HCT116 (cell line): Measurements from ENCODE around the gene ASCL5. TPM values are rescaled to one million over a fixed set of nuclear protein-coding genes. Genes with fewer than 3 reads are reported as not detected.

Source experiments
- ATAC-seq: fragments of 200-7000 bp; cut with Tn5 transposase; 2 replicates; pipeline ENCODE4 v1.9.1; 2020; ENCODE audit warnings: mild to moderate bottlenecking, moderate library complexity
- BruUV-seq: library from RNA; stranded (reverse); fragments of 400-500 nt; replicated peaks from 2 replicates; lab custom pipeline; 2021; lab: Mats Ljungman, UMichigan
- CTCF ChIA-PET: fragments of 300-600 bp; sonication (Branson Sonifier 250); formaldehyde crosslinking; loops from one replicate; lab custom pipeline; 2021; ENCODE audit warnings: antibody characterized with exemption; lab: Charles Lee
- POLR2A ChIA-PET: fragments of 300-600, 350-600 bp; sonication (Branson Sonifier 250); formaldehyde crosslinking; loops from one replicate; lab custom pipeline; 2021; ENCODE audit warnings: antibody characterized with exemption; lab: Charles Lee
- RAD21 ChIA-PET, 2 experiments: fragments of 300-600 bp; sonication (Branson Sonifier 250); formaldehyde crosslinking; loops; one replicate each; lab custom pipeline; 2023; ENCODE audit warnings: low total read pairs in 2 of 2; ENCODE audit not compliant: uncharacterized antibody in 2 of 2, unreplicated experiment in 2 of 2, low non-redundant PET in 1 of 2; lab: Charles Lee
- DNase-seq: peaks from one replicate; pipeline ENCODE4 v3.0.0-alpha.2; 2010; ENCODE audit warnings: low read depth, low spot score
- H2AFZ ChIP-seq: fragments of 200-600 bp; shearing (Covaris generic), sonication (generic); 2 replicates; pipeline ENCODE4 v1.6.1; 2017; ENCODE audit warnings: low read depth, mixed run types, mixed read lengths, antibody characterized with exemption, low read length; ENCODE audit not compliant: poor library complexity, severe bottlenecking
- H3K27ac ChIP-seq: 2 replicates; pipeline ENCODE4 v1.5.1; 2012; ENCODE audit warnings: low read depth, low read length
- H3K27me3 ChIP-seq: fragments of 200-600 bp; sonication (generic); 2 replicates; pipeline ENCODE4 v1.6.1; 2016; ENCODE audit warnings: mixed run types, low read length, mixed read lengths; ENCODE audit not compliant: insufficient read depth
- H3K36me3 ChIP-seq, 2 experiments: fragments of 200-500 bp in 1 of 2; fragments of 200-600 bp in 1 of 2; sonication (Bioruptor generic) in 1 of 2; sonication (generic) in 1 of 2; 2 replicates each; pipeline versions ENCODE4 v1.5.1 to v1.6.1; 2014 to 2016; ENCODE audit warnings: low read length in 2 of 2, inconsistent platforms in 1 of 2, mixed read lengths in 1 of 2, mixed run types in 1 of 2; ENCODE audit not compliant: insufficient read depth in 2 of 2, control insufficient read depth in 1 of 2
- H3K4me1 ChIP-seq, 2 experiments: fragments of 200-600 bp in 1 of 2; sonication (generic) in 1 of 2; 2 replicates each; pipeline versions ENCODE4 v1.5.1 to v1.6.1; 2012 to 2017; ENCODE audit warnings: low read length in 2 of 2, inconsistent platforms in 1 of 2, mild to moderate bottlenecking in 1 of 2, mixed read lengths in 1 of 2, mixed run types in 1 of 2, moderate library complexity in 1 of 2; ENCODE audit not compliant: insufficient read depth in 2 of 2, control insufficient read depth in 1 of 2
- H3K4me2 ChIP-seq: fragments of 200-600 bp; sonication (generic); 2 replicates; pipeline ENCODE4 v1.6.1; 2017; ENCODE audit warnings: mixed run types, low read length, mixed read lengths
- H3K4me3 ChIP-seq, 2 experiments: fragments of 200-600 bp in 1 of 2; sonication (generic) in 1 of 2; replicated peaks in 1 of 2; 2 replicates each; pipeline ENCODE4 v1.5.1; 2011 to 2016; ENCODE audit warnings: low read length in 2 of 2, control low read depth in 1 of 2, low read depth in 1 of 2, mild to moderate bottlenecking in 1 of 2, mixed read lengths in 1 of 2, mixed run types in 1 of 2
- H3K79me2 ChIP-seq: fragments of 200-600 bp; sonication (generic); 2 replicates; pipeline ENCODE4 v1.6.1; 2017; ENCODE audit warnings: mild to moderate bottlenecking, mixed run types, low read length, moderate library complexity, mixed read lengths; ENCODE audit not compliant: insufficient read depth
- H3K9ac ChIP-seq: fragments of 200-600 bp; sonication (generic); 2 replicates; pipeline ENCODE4 v1.6.1; 2016; ENCODE audit warnings: low read length, mixed read lengths
- H3K9me2 ChIP-seq: fragments of 200-600 bp; sonication (generic), shearing (Covaris generic); 2 replicates; pipeline ENCODE4 v1.6.1; 2017; ENCODE audit warnings: mixed run types, mild to moderate bottlenecking, moderate library complexity; ENCODE audit not compliant: insufficient read depth
- H3K9me3 ChIP-seq, 2 experiments: fragments of 200-500 bp in 1 of 2; fragments of 200-600 bp in 1 of 2; sonication (Bioruptor generic) in 1 of 2; sonication (generic) in 1 of 2; 2 replicates each; pipeline ENCODE4 v1.6.1; 2014 to 2017; ENCODE audit warnings: low read length in 2 of 2, mixed read lengths in 2 of 2, inconsistent platforms in 1 of 2, low read depth in 1 of 2, mild to moderate bottlenecking in 1 of 2, mixed run types in 1 of 2, moderate library complexity in 1 of 2; ENCODE audit not compliant: control insufficient read depth in 1 of 2, insufficient read depth in 1 of 2
- H4K20me1 ChIP-seq: fragments of 200-600 bp; sonication (generic), shearing (Covaris generic); 2 replicates; pipeline ENCODE4 v1.6.1; 2017; ENCODE audit warnings: mixed run types, mild to moderate bottlenecking, moderate library complexity; ENCODE audit not compliant: insufficient read depth
- CBX3 ChIP-seq: IDR thresholded peaks from 2 replicates; pipeline ENCODE4 v1.6.1; 2012; ENCODE audit warnings: low read depth
- CEBPB ChIP-seq: IDR thresholded peaks from 2 replicates; pipeline ENCODE4 v1.6.1; 2012; ENCODE audit warnings: low read depth
- EGR1 ChIP-seq: IDR thresholded peaks from 2 replicates; pipeline ENCODE4 v1.6.1; 2012; ENCODE audit warnings: low read depth
- ELF1 ChIP-seq: IDR thresholded peaks from 2 replicates; pipeline ENCODE4 v1.6.1; 2012; ENCODE audit warnings: low read depth, borderline replicate concordance
- EZH2phosphoT487 ChIP-seq: fragments of 200-600 bp; IDR thresholded peaks from 2 replicates; pipeline ENCODE4 v1.6.1; 2018; ENCODE audit warnings: antibody characterized with exemption, borderline replicate concordance
- JUND ChIP-seq: IDR thresholded peaks from 2 replicates; pipeline ENCODE4 v1.6.1; 2012
- MAX ChIP-seq: IDR thresholded peaks from 2 replicates; pipeline ENCODE4 v1.6.1; 2012
- POLR2A ChIP-seq: IDR thresholded peaks from 2 replicates; pipeline ENCODE4 v1.7.0; 2011; ENCODE audit warnings: borderline replicate concordance; ENCODE audit not compliant: insufficient read depth, insufficient read length; ENCODE audit errors: extremely low read depth
- POLR2AphosphoS5 ChIP-seq: IDR thresholded peaks from 2 replicates; pipeline ENCODE4 v1.6.1; 2011; ENCODE audit warnings: mild to moderate bottlenecking, low read depth, low read length, moderate library complexity
- RAD21 ChIP-seq: IDR thresholded peaks from 2 replicates; pipeline ENCODE4 v1.6.1; 2012; ENCODE audit warnings: low read depth, mild to moderate bottlenecking
- SIN3A ChIP-seq: IDR thresholded peaks from 2 replicates; pipeline ENCODE4 v1.6.1; 2012; ENCODE audit warnings: low read depth
- SP1 ChIP-seq: IDR thresholded peaks from 2 replicates; pipeline ENCODE4 v1.6.1; 2012; ENCODE audit warnings: low read depth
- SRF ChIP-seq: IDR thresholded peaks from 2 replicates; pipeline ENCODE4 v1.6.1; 2012; ENCODE audit warnings: low read depth
- TCF7L2 ChIP-seq: IDR thresholded peaks from 2 replicates; pipeline ENCODE4 v1.7.0; 2011; ENCODE audit warnings: borderline replicate concordance, inconsistent platforms; ENCODE audit not compliant: insufficient read depth, insufficient read length; ENCODE audit errors: extremely low read depth
- YY1 ChIP-seq: IDR thresholded peaks from 2 replicates; pipeline ENCODE4 v1.6.1; 2011; ENCODE audit warnings: low read length, low read depth, moderate library complexity, mild to moderate bottlenecking; ENCODE audit not compliant: insufficient replicate concordance; ENCODE audit errors: extremely low read depth
- ZFX ChIP-seq: fragments of 450-650 bp; IDR thresholded peaks from 2 replicates; pipeline ENCODE4 v1.6.1; 2017
- ZNF274 ChIP-seq: fragments of 200-500 bp; sonication (Bioruptor generic); IDR thresholded peaks from 2 replicates; pipeline ENCODE4 v1.6.1; 2014; ENCODE audit warnings: mild to moderate bottlenecking, low read depth, low read length, inconsistent platforms
- intact Hi-C: fragments of 100-400 bp; cut with micrococcal nuclease; formaldehyde crosslinking; loops from 2 replicates; pipeline ENCODE4 v1.10.0; 2022
- total RNA-seq: library from RNA; stranded (reverse); gene quantifications from one replicate; pipeline ENCODE4 v1.2.1, GENCODE V29; 2021; ENCODE audit not compliant: unreplicated experiment
- TF ChIP-seq, protein P1 (sequence below), 3 experiments: fragments of 200-600 bp in 1 of 3; sonication (generic) in 1 of 3; IDR thresholded peaks in 2 of 3; conservative IDR thresholded peaks in 1 of 3; 2 replicates each; pipeline ENCODE4 v1.5.1; 2012 to 2017; ENCODE audit warnings: low read depth in 2 of 3, low read length in 2 of 3, antibody characterized with exemption in 1 of 3, borderline replicate concordance in 1 of 3, control low read depth in 1 of 3, mild to moderate bottlenecking in 1 of 3, mixed read lengths in 1 of 3, mixed run types in 1 of 3, moderate library complexity in 1 of 3; ENCODE audit not compliant: insufficient read depth in 1 of 3

Gene ASCL5
- total RNA-seq, 1 experiment from 2014 or later, result 0.15 TPM

DNA sequence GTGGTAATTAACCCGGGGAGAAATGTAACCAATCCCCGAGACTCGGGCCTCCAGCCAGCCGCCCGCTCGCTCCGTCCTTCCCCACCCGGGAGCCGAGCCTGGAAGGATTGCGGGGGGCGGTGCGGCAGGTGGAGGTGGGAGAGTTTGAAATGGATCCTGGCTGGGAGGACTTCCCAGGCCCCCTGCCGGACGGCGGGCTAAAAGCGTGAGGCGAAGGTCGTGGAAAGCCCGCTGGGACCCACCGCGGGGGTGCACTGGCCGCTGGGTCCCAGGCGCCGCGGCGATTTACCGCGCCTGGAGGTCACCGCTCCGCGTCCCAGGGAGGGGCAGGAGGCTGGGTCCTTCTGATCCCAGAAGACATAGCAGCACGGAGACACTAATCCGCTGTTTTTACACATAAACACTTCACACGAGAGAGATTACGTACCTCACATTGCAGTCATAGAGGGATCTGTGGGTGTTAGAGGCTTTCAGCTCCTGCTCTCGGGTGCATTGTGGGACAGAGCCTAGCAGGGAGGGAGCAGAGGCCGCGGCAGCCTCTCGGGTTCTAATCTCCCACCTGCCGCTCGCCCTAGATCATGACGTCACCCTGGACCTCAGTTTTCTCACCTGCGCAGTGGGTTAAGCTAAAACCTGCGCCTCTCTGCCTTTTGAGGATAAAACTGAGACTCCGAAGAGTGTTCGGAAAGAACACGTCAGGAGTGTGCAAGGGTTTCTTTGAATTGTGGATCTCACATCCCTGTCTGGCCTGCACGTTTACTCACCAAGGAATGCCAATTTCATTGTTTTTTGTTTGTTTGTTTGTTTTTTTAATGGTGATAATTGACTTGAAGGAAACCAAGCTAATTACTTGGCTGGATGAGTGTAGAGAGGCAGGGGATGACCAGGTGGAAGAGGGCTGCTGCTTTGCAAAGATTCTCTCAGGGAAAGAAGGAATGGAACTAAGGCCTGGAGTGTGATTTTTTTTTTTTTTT lies 44.4 kb upstream of the ASCL5 start (continued):
- TF ChIP-seq ZNF274, result no peak
- no peak for TF ChIP-seq RAD21
- TF ChIP-seq CBX3, result no peak; the same call in none of the 2 replicates
- TF ChIP-seq SP1, result no peak
- TF ChIP-seq JUND, result no peak
- TF ChIP-seq ZFX, result 0 out of 2 replicates have a peak, but pooled peaks have one; percentile 8
- TF ChIP-seq EGR1, result peak; percentile 40; the same call in 1 of the 2 replicates
- no peak; the same call in 1 of the 2 replicates for TF ChIP-seq SRF

GRCh38 chr1:201170533-201171062 lies 43.6 kb upstream of the ASCL5 start:
- ChIA-PET RAD21 (no interaction called here), POLR2A (interaction anchor here (1.6 kb wide), 1 partner anchor 11 kb away, joined by 4 read pairs; no protein-coding TSS in a partner anchor), CTCF (interaction anchor here (1.8 kb wide), 1 partner anchor 21 kb away, joined by 5 read pairs; no protein-coding TSS in a partner anchor)
- Histone ChIP-seq H3K4me2 (peak overlapping the region; percentile 96), H2AFZ (peak overlapping the region; percentile 98), H3K9me2 (no peaks in the 10 kb centered on the region), H3K36me3 (no peaks in the 10 kb centered on the region), H4K20me1 (no peaks in the 10 kb centered on the region), H3K9ac (peak overlapping the region; percentile 69), H3K4me3 (peak overlapping the region; percentile 61 to 68), H3K9me3 (no peaks in the 10 kb centered on the region), H3K27ac (peak overlapping the region; percentile 86), H3K79me2 (no peaks in the 10 kb centered on the region), H3K27me3 (no peaks in the 10 kb centered on the region), H3K4me1 (peaks cover 9 to 16% of the 10 kb centered on the region in 2 experiments)
- intact Hi-C loops, result loop anchor here (2.0 kb wide), 1 partner anchor 44 kb away; the partner anchor contains the start of gene ASCL5
- ATAC-seq (peak; percentile 98), DNase-seq (peak; percentile 92)
- TF ChIP-seq SP1 (peak; percentile 48), MAX (no peak; the same call in none of the 2 replicates), ZFX (0 out of 2 replicates have a peak, but pooled peaks have one; percentile 22), ELF1 (no peak), EZH2phosphoT487 (no peak), YY1 (peak; percentile 73), POLR2AphosphoS5 (peak; percentile 99), CEBPB (peak; percentile 87), EGR1 (no peak), TCF7L2 (peak; percentile 47), SIN3A (peak; percentile 86), POLR2A (peak; percentile 80)
- TF ChIP-seq, protein P1, sequence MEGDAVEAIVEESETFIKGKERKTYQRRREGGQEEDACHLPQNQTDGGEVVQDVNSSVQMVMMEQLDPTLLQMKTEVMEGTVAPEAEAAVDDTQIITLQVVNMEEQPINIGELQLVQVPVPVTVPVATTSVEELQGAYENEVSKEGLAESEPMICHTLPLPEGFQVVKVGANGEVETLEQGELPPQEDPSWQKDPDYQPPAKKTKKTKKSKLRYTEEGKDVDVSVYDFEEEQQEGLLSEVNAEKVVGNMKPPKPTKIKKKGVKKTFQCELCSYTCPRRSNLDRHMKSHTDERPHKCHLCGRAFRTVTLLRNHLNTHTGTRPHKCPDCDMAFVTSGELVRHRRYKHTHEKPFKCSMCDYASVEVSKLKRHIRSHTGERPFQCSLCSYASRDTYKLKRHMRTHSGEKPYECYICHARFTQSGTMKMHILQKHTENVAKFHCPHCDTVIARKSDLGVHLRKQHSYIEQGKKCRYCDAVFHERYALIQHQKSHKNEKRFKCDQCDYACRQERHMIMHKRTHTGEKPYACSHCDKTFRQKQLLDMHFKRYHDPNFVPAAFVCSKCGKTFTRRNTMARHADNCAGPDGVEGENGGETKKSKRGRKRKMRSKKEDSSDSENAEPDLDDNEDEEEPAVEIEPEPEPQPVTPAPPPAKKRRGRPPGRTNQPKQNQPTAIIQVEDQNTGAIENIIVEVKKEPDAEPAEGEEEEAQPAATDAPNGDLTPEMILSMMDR (IDR thresholded peaks at IDR 0.05 in 2 of 3, conservative IDR thresholded peaks at IDR 0.05 in 1 of 3; ENCODE audit: borderline replicate concordance in 1 of 3, insufficient read depth in 1 of 3, low read depth in 2 of 3, low read length in 2 of 3), result no peak
- BruUV-seq, result no TSS peak
